T-helper 17 cell (primary cell): ENCODE measurements around the gene CT45A10. TPM values are rescaled to one million over a fixed set of nuclear protein-coding genes. Genes with fewer than 3 reads are reported as not detected.
"Not testable (repeated sequence)": the region's sequence is repeated elsewhere in the genome, so short reads cannot be mapped to it uniquely, and the experiment has no call there.

ENCODE experiments used
- ATAC-seq: fragments of 150-1000 bp; cut with Tn5 transposase; 2 replicates; pipeline ENCODE4 v1.10.0; 2021; ENCODE audit warnings: mild to moderate bottlenecking, moderate library complexity
- DNase-seq, 3 donors: peaks; one replicate each; pipeline versions ENCODE4 v3.0.0 to v3.0.0-alpha.2; 2020 to 2021
- H3K9me3 ChIP-seq: one replicate; pipeline ENCODE4 v1.7.0; 2013; ENCODE audit warnings: low read length, mild to moderate bottlenecking; ENCODE audit not compliant: control insufficient read depth, poor library complexity, severe bottlenecking
- H3K27ac Mint-ChIP-seq: one replicate; pipeline ENCODE4 v1.8.0; 2022; ENCODE audit warnings: mild to moderate bottlenecking, moderate library complexity, mixed read lengths
- H3K27me3 Mint-ChIP-seq: one replicate; pipeline ENCODE4 v1.8.0; 2022; ENCODE audit warnings: mixed read lengths
- H3K36me3 Mint-ChIP-seq: one replicate; pipeline ENCODE4 v1.8.0; 2022; ENCODE audit warnings: low read depth, mixed read lengths
- H3K4me1 Mint-ChIP-seq: one replicate; pipeline ENCODE4 v1.8.0; 2022; ENCODE audit warnings: mild to moderate bottlenecking, mixed read lengths
- H3K4me3 Mint-ChIP-seq: one replicate; pipeline ENCODE4 v1.8.0; 2022; ENCODE audit warnings: mild to moderate bottlenecking, moderate library complexity, mixed read lengths
- total RNA-seq, 4 donors: library from RNA in 2 of 4; stranded (reverse) in 2 of 4; gene quantifications; one replicate each; pipeline ENCODE4 v1.2.3 and lab custom pipeline; 2022 to 2026

CT45A10 gene
- total RNA-seq, 2 donors from 2014 or later: not detected

- not testable (repeated sequence) for H3K4me1 Mint-ChIP-seq, H3K27me3 Mint-ChIP-seq, H3K4me3 Mint-ChIP-seq, H3K9me3 ChIP-seq, H3K36me3 Mint-ChIP-seq, DNase-seq, ATAC-seq, H3K27ac Mint-ChIP-seq
Observed at GRCh38 chrX:135854438-135854837, 38.8 kb downstream of the CT45A10 start, which contains the start of gene CT45A8. Gene CT45A8, minus strand, starts transcription at chrX:135854538. Its CDS starts 3,755 bp downstream, at chrX:135850783.

- not testable (repeated sequence) for H3K9me3 ChIP-seq, H3K27ac Mint-ChIP-seq, H3K4me1 Mint-ChIP-seq, ATAC-seq, DNase-seq, H3K27me3 Mint-ChIP-seq, H3K36me3 Mint-ChIP-seq, H3K4me3 Mint-ChIP-seq
Observed at GRCh38 chrX:135837180-135837579, 56.1 kb downstream of the CT45A10 start, which contains the start of gene CT45A7. Gene CT45A7, minus strand, starts transcription at chrX:135837280. Its CDS starts 3,747 bp downstream, at chrX:135833533.

Other genes with a start within 250 kb of the CT45A10 start
- not detected for gene CT45A1, start 179.8 kb downstream of the CT45A10 start, total RNA-seq
- not detected for gene CT45A3, start 125.3 kb downstream of the CT45A10 start, total RNA-seq
- not detected for gene CT45A5, start 107.9 kb downstream of the CT45A10 start, total RNA-seq
- not detected for gene CT45A6, start 90.7 kb downstream of the CT45A10 start, total RNA-seq
- gene CT45A2, start 73.4 kb downstream of the CT45A10 start, total RNA-seq: not detected
- gene CT45A7, start 56.2 kb downstream of the CT45A10 start, total RNA-seq: not detected
- not detected for gene CT45A8, start 38.9 kb downstream of the CT45A10 start, total RNA-seq
- gene CT45A9, start 21.6 kb downstream of the CT45A10 start, total RNA-seq: not detected
- not detected for gene SAGE1, start 272 bp upstream of the CT45A10 start, total RNA-seq
- 10 to 100 TPM; 27.0 to 29.9 TPM for gene MMGT1, start 80.5 kb upstream of the CT45A10 start, total RNA-seq
- gene SLC9A6, start 92.0 kb upstream of the CT45A10 start, total RNA-seq: 10 to 100 TPM; 23.9 to 26.3 TPM